GM15510 (cell line): ENCODE measurements around the gene BMPR1A.

Experiments
- POLR2A ChIP-seq: IDR thresholded peaks from 3 replicates; pipeline ENCODE4 v1.6.1; 2011; ENCODE audit warnings: borderline replicate concordance; ENCODE audit not compliant: insufficient read length; ENCODE audit errors: extremely low read depth

The BMPR1A gene

DNA sequence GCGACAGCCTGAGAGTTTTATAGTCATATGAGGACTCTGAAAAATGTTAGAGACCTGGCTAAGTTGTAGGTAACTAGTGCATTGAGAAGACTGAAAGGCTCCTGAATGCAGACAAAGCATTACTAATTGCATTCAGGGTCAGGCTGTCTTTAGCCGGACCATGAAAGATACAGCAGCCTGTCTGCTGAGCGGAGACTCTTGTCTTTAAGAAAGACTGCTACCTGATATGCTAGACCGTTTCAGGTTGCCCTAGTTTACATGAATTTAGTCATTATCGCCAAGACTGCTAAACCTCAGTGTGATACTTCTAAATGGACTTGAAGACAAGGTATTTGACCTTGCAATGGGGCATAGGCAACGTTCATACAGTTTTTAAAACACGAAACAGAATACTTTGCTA is 81.2 kb downstream of the BMPR1A start:
- no peak for TF ChIP-seq POLR2A

GRCh38 chr10:86840498-86840897 is 84.1 kb downstream of the BMPR1A start:
- no peak for TF ChIP-seq POLR2A

DNA sequence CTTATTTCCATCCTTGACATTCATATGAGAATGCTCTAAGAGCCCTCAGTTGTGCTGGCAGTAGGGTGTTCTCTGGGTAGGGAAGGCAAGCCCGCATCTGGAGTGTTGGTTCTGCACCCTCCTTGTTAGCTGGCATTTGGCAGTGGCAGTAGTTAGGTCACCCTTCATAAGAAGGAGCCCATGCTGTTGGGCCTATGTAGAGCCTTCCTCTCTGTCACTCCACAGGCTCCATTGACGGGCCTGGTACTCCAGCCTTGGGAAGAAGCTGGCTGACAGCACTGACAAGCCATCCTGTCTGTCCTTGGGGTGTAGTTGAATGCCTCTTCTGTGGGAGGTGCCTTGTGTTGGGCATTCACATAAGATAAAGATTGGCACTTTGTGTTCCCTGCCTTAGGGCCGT is 89.7 kb downstream of the BMPR1A start:
- no peak for TF ChIP-seq POLR2A

DNA sequence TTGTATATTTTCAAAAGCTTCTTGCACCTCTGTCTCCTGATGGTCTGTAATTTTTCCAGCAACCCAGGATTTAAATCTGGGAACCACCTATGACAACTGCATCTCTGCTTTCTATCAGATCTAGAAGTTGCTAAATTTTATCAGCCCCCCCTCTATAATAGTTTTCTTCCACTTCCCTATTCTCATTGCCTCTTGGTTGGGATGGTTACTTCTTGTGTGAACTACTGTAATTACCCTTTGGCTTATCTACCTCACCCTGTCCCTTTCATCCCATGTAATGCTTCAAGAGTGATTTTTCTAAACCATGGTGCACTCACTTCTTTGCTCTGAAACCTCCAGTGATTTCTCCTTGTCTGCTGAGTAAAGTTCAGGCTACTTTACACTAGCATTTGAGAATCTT is 92.3 kb downstream of the BMPR1A start:
- no peak for TF ChIP-seq POLR2A

- no peak for TF ChIP-seq POLR2A
Measured at GRCh38 chr10:86849181-86849894, 92.9 kb downstream of the BMPR1A start.

GRCh38 chr10:86850481-86850880 is 94.1 kb downstream of the BMPR1A start:
- no peak for TF ChIP-seq POLR2A

DNA sequence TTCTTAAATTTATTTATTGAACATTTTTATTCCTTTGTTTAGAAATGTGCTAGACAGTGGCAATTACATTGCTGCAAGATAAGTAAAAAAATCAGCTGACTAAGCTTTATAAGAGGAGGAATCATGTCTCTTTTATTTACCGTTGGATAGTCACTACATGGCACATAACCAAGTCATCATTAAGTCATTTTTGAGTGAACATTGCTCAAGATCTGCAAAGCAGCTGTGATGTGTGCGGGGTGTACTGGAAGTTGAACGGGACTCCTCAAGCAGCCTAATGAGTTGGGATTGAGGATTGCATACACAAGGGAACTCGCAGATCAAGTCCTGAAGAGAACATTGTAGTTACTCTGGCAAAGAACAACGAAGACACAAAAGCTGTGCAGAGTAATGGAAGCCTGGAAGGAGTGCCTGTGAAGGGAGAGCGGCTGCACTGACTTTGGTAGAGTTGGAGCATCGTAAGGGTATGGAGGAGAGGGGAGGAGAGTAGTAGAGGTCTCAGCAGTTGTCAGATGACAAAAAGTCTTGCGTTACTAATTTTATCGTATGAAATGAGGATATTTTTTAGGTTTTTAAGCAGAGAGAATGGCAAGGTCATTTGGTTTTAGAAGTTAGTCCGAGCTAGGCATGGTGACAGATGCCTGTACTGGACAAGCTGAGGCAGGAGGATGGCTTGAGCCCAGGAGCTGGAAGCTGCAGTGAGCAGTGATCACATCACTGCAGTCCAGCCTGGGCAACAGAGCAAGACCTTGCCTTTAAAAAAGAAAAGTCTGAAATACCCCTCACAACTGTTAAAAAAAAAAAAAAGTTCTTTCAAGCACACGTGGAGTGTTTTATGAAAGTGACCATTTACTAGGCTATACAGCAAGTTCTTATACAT is 95.1 kb downstream of the BMPR1A start:
- TF ChIP-seq POLR2A = no peak

GRCh38 chr10:86855513-86855912 is 99.1 kb downstream of the BMPR1A start:
- TF ChIP-seq POLR2A = no peak

GRCh38 chr10:86856156-86856555 is 99.7 kb downstream of the BMPR1A start:
- TF ChIP-seq POLR2A = no peak

DNA sequence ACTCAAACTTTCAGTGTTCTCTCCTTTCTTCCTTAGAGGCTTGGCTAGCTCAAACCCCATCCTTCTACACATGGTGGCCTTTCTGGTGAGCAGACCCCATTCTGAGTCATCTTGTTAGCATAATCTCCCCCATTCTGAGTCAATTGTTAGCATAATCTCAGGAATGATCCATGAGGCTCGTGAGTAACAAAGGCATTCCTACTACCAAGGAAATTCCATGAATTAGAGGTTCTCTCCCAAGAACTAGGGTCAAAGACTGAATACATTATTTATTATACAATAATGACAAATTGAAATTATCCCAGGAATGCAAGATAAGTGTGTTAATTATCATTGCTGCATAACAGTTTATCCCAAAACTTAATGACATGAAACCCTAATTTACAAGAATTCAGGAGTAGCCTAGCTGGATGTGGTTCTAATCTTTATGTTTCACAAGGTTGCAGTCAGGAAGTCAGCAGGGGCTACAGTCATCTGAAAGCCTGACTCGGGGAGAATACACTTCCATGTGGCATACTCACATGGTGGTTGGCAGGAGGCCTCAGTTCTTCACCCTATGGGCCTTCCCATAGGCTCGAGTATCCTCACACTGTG is 100.8 kb downstream of the BMPR1A start:
- no peak for TF ChIP-seq POLR2A

- no peak for TF ChIP-seq POLR2A
Measured at GRCh38 chr10:86858011-86858410, 101.6 kb downstream of the BMPR1A start.

DNA sequence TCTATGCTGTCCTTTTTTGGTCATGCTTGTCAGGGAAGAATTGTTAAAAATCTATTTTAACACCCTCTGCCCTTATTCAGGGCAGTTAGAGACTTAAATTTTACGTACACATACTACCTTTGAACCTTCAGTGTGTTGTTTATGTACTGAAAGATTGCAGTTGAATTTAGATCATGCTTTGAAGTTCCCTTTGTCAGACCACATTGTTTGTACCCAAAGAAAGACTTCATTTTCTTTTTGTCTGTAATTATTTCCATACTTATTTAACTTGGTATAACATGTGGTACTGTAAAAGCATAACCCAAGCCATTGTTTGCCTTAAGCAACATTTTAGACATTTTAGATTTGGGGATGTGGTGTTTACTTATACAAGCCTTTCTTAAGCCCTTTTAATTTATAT is 104.9 kb downstream of the BMPR1A start:
- TF ChIP-seq POLR2A = no peak

DNA sequence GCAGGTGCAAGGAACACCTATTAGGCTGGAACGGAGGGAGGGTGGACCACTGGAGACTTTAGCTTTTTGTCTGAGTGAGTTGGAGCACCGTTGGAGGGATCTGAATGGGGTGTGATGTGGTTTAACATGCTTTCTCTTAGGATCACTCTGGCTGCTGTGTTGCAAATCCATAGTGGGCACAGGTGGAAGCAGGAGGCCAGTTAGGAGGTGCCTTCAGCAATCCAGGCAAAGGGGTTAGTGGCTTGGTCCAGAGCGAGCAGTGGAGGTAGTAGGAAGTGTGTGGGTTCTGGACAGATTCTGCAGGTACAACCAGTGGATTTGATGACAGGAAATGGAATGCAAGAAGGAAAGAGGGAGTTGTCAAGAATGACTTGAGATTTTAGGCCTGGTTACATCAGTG is 106.0 kb downstream of the BMPR1A start:
- TF ChIP-seq POLR2A = no peak

GRCh38 chr10:86862786-86863483 is 106.5 kb downstream of the BMPR1A start:
- no peak for TF ChIP-seq POLR2A

DNA sequence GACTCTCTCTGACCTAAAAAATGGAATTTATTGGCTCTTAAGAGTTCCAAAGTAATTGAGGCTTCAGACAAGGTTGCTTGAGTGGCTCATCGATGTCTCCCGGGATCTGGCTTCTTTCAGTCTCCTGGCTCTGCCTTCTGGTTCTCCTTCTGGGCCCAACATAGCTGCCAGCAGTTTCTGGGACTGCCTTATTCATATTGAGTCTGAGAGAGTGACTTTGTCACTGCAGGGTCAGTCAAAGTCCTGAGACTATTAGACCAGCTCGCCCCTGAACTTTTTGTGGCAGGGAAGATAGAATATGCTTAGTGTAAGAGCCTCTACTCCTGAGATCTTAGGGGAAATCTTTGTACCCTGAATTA is 107.0 kb downstream of the BMPR1A start:
- no peak for TF ChIP-seq POLR2A
